Tongue (tissue), 2 donors: Measurements from ENCODE around the gene CDIP1. TPM values are rescaled to one million over a fixed set of nuclear protein-coding genes. Genes with fewer than 3 reads are reported as not detected.

Source experiments
- DNase-seq: peaks from one replicate; pipeline ENCODE4 v3.0.0-alpha.2; 2015
- total RNA-seq: library from RNA; depleted of rRNA; stranded (reverse); fragments of >200 nt; gene quantifications from one replicate; pipeline ENCODE4 v1.2.3, GENCODE V29; 2014

CDIP1 gene
- total RNA-seq, 1 donor from 2014 or later: 10.6 TPM

GRCh38 chr16:4513881-4514280 is 24.7 kb downstream of the CDIP1 start:
- no peak for DNase-seq

GRCh38 chr16:4513086-4513860 is 25.3 kb downstream of the CDIP1 start:
- DNase-seq: no peak

GRCh38 chr16:4512473-4512872 is 26.1 kb downstream of the CDIP1 start:
- no peak for DNase-seq

DNA sequence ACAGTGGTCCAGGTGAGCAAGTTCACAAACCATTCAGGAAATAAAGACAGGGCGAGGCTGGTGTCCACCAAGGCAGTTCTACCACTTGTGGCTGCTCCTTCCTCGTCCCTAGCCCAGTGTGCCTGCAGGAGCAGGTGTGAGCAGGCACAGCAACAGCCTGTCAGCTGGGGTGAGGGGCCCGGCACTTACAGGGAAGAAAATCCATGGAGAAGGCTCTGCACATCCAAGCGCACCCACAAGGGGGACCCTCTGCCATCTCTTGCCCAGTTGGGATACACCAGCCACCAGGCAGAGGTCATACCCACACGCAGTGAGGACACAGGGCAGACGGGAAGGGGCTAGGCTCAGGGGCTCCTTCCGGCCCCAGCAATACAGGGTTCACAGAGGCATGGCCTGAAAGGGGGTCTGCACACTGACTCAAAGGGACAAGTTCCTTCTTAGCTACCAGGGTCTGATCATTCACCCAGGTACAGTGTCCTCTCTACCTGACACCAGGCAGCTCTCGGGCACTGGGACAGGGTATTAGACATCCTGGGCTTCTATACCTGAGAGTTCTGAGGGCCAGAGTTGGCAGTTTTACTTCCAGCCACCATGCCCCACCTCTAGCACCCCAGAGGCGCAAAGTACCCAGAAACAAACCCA is 27.0 kb downstream of the CDIP1 start:
- DNase-seq: peak; percentile 79

GRCh38 chr16:4510747-4511426 is 27.7 kb downstream of the CDIP1 start:
- no peak for DNase-seq

DNA sequence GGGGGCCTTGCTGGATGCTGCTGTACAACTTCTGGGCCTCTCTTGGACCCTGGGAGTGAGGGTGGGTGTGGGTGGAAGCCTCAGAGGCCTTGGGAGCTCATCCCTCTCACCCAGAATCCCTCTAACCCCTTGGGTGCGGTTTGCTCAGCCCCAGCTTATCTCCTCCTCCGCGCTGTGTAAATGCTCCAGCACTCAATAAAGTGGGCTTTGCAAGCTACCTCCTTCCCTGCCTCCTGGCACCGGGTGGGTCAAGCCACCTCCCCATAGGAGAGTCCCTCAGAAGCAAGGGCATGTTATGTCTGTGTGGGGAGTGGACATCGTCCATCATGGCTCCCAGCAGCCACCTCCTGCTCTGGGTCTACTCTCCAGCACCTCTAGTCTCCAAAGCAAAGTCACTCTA is 28.4 kb downstream of the CDIP1 start:
- DNase-seq: no peak

DNA sequence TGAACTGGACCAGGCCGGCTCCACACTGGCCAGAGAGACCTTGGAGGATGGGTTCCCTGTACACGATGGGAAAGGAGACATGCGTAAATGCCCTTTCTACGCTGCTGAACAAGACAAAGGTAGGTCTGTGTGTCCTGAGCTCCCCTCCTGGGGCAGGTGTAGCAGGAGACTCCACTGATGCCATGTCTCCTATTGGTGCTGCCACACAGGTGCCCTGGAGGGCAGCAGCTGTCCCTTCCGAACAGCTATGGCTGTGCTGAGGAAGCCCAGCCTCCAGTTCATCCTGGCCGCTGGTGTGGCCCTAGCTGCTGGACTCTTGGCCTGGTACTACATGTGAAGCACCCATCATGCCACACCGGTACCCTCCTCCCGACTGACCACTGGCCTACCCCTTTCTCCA is 29.2 kb downstream of the CDIP1 start:
- DNase-seq: no peak

DNA sequence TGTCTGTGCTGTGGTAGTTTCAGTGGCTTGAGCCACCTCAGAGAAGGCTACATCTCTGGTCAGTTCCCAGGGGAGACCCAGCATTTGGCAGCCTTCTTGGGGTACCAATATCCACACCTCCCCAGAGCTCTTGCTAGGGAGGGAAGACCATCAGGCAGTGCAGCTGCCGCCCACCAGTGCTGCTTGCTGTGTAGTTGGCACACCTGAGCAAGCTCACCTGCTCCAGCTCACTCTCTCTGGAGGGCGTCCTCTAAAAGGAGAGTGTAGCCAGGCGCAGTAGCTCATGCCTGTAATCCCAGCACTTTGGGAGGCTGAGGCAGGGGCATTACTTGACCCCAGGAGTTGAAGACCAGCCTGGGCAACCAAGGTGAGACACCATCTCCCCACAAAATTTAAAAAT is 29.8 kb downstream of the CDIP1 start:
- DNase-seq: no peak

GRCh38 chr16:4507588-4508345 is 30.8 kb downstream of the CDIP1 start:
- no peak for DNase-seq

DNA sequence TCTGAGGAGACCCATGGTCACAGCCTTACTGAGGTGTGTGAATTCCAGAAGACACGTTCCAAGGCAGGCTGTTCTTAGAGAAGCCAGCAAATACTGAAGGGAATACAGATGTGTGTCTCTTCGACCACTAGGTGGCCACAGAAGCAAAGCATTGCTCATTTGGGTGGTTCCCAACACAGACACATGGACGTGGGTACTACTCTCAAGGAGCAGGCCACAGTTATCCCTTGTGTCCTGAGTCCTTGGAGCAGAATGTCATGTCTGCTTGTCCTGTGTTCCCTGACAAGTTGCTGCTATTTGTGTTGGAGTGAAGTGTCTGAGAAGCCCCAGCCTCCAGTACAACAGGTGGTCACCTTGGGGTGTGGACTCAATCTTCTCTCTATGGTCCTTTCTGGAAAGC is 32.1 kb downstream of the CDIP1 start:
- DNase-seq: peak; percentile 91

GRCh38 chr16:4505356-4506147 is 33.0 kb downstream of the CDIP1 start:
- no peak for DNase-seq

DNA sequence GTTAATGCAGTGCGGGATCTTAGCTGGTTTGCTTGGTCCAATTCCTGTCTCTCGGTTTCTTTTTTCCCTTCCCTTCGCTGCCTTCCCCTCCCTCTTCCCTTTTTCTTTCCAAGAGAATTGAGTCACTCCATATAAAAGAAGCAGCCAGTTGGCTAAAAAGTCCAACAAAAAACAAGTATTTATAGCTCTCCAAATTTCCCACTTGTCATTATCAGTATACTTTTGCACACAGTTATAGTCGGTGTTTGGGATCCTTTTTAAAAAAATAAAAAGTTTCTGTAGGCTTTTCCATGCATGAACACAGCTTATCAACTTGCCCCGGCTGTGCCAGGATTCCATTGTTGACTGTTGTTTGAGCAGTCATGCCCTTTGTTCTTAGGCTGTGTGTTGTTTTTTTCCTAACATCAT is 37.5 kb downstream of the CDIP1 start:
- DNase-seq: no peak

- no peak for DNase-seq
Observed at GRCh38 chr16:4500272-4500671, 38.3 kb downstream of the CDIP1 start.

DNA sequence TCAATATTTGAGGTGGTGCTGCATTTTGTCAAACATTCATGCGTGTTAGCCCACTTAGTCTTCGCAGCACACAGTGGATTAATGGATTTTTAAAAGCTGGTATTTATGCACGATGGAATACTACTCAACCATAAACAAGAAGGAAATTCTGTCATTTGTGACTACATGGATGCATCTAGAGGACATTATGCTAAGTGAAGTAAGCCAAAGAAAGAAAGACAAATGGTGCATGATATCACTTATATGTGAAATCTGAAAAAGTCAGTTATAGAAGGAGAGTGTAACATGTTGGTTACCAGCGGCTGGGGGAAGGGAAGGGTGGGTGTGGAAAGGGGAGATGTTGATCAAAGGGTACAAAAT is 39.4 kb downstream of the CDIP1 start:
- no peak for DNase-seq

GRCh38 chr16:4498546-4499195 is 39.9 kb downstream of the CDIP1 start:
- no peak for DNase-seq

DNA sequence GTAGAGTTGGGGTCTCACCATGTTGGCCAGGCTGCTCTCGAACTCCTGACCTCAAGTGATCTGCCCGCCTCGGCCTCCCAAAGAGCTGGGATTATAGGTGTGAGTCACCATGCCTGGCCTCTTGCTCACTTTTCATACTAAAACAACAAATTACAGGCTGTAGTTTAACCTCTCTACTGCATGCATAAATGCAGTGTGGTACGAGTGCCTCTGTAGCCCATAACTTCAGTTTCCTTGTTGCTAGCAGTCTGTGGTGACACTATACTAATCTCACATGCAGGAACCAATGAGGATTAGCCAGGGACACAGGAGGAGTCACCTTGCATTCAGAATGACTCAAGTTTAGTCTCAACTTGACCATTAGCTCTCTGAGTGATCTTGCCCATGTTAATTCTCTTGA is 42.3 kb downstream of the CDIP1 start:
- no peak for DNase-seq

DNA sequence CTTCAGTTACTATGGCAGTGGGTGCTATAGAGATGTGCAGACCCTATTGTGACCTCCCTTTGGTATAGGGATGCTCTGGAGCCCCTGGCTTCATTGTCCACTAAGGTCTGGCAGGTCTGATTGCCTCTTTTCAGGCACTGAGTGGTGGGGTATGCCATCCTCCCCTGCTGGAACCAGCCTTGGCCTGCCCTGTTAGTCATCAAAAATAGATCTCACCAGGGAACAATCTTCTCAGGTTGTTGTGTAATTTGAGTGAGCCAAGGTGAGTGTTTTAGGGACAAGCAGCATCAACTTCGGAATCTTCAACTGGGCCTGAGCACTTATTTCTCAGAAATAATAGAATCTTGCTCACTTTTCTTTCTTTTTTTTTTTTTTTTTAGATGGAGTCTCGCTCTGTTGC is 42.8 kb downstream of the CDIP1 start:
- no peak for DNase-seq

DNA sequence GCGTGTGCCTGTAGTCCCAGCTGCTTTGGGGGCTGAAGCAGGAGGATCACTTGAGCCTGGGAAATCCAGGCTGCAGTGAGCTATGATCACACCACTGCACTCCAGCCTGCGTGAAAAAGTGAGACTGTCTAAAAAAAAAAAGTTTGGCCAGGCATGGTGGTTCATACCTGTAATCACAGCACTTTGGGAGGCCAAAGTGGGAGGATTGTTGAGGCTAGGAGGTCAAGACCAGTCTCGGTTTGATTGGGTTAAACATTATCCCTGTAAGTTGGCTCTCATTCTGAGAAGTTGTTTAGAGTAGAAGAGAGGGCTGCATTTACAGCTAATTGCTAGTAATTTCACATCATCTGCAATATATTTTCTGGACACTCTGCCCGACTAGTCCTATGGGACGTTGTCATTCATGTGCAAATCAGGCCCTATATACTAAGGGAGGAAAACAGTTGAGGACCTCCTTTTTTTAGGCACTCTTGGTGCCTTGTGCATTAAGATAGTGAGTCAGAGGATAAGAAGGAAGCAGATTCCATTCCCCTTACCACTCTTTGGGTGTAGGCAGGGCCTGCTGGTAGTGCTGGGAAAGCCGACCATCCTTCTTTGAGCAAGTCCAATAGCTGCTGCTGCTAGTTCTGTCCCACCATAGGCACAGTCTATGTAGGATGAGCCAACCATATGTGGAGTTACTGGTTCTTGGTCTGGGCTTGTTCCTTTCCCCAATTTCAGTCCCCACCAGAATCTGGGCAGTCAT is 43.7 kb downstream of the CDIP1 start:
- DNase-seq: no peak

GRCh38 chr16:4491898-4492297 is 46.7 kb downstream of the CDIP1 start:
- no peak for DNase-seq

DNA sequence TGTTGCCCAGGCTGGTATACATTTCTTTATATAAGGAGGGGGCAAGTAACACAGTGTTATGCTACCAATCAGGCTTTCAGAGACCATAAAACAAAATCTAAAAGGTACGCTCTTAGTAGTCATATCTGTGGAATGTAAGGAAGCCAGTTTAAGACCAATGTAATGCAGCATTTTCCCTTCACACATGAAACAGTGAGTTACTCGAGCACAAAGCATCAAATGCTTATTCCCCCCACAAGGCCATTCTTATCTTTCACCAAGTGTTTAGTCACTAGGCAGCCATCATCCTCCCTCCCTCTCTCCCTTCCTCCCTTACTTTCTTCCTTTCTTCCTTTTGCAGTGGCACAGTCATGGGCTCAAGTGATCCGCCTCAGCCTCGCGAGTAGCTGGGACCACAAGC is 49.5 kb downstream of the CDIP1 start:
- no peak for DNase-seq

GRCh38 chr16:4488499-4488967 is 50.0 kb downstream of the CDIP1 start:
- DNase-seq: no peak
